IMR-90 (cell line): ENCODE data around the gene ZNF346. TPM values are rescaled to one million over a fixed set of nuclear protein-coding genes. Genes with fewer than 3 reads are reported as not detected.

Source experiments
- ATAC-seq: fragments of 200-7000 bp; cut with Tn5 transposase; 2 replicates; pipeline ENCODE4 v1.9.1; 2020; ENCODE audit warnings: low read depth, mild to moderate bottlenecking, moderate library complexity
- BruUV-seq: library from RNA; stranded (reverse); fragments of 400-500 nt; replicated peaks from 2 replicates; lab custom pipeline; 2021; lab: Mats Ljungman, UMichigan
- CTCF ChIA-PET: fragments of 300-600 bp; formaldehyde crosslinking; extraction: SDS; loops from one replicate; lab custom pipeline; 2021; ENCODE audit warnings: antibody characterized with exemption; lab: Yijun Ruan, JAX
- POLR2A ChIA-PET: fragments of 300-600 bp; sonication (Branson Sonifier 250); formaldehyde crosslinking; loops from one replicate; lab custom pipeline; 2022; ENCODE audit warnings: antibody characterized with exemption; ENCODE audit not compliant: unreplicated experiment; lab: Charles Lee
- DNase-seq: peaks from one replicate; pipeline ENCODE4 v3.0.0; 2013
- H2AFZ ChIP-seq: replicated peaks from 2 replicates; pipeline ENCODE3; 2013; ENCODE audit warnings: low read length, mild to moderate bottlenecking; ENCODE audit not compliant: poor library complexity
- H2AK5ac ChIP-seq: 2 replicates; pipeline ENCODE4 v1.6.1; 2013; ENCODE audit warnings: low read depth, low read length, inconsistent platforms
- H2AK9ac ChIP-seq: replicated peaks from 2 replicates; pipeline ENCODE3; 2013; ENCODE audit warnings: mild to moderate bottlenecking, low read depth, low read length, moderate library complexity; ENCODE audit not compliant: poor library complexity
- H2BK120ac ChIP-seq: 2 replicates; pipeline ENCODE4 v1.6.1; 2013; ENCODE audit warnings: low read depth, low read length, inconsistent platforms
- H2BK15ac ChIP-seq: 3 replicates; pipeline ENCODE4 v1.6.1; 2013; ENCODE audit warnings: low read depth, low read length, inconsistent platforms
- H2BK20ac ChIP-seq: 2 replicates; pipeline ENCODE4 v1.6.1; 2013; ENCODE audit warnings: low read depth, mild to moderate bottlenecking, inconsistent platforms, low read length, moderate library complexity
- H2BK5ac ChIP-seq: 2 replicates; pipeline ENCODE4 v1.6.1; 2013; ENCODE audit warnings: mild to moderate bottlenecking, low read depth, low read length, inconsistent platforms; ENCODE audit not compliant: poor library complexity, severe bottlenecking
- H3K14ac ChIP-seq: replicated peaks from 2 replicates; pipeline ENCODE4 v1.6.1; 2013; ENCODE audit warnings: low read depth, low read length, inconsistent platforms
- H3K18ac ChIP-seq: 2 replicates; pipeline ENCODE4 v1.6.1; 2013; ENCODE audit warnings: low read depth, low read length, control low read depth
- H3K23ac ChIP-seq: 2 replicates; pipeline ENCODE4 v1.6.1; 2013; ENCODE audit warnings: low read depth, low read length, inconsistent platforms
- H3K27ac ChIP-seq: 2 replicates; pipeline ENCODE4 v1.5.1; 2013; ENCODE audit warnings: mild to moderate bottlenecking, control low read depth, low read length; ENCODE audit not compliant: insufficient read depth
- H3K27me3 ChIP-seq: 2 replicates; pipeline ENCODE4 v1.6.1; 2013; ENCODE audit warnings: low read length; ENCODE audit not compliant: control insufficient read depth, insufficient read depth
- H3K36me3 ChIP-seq: 2 replicates; pipeline ENCODE4 v1.6.1; 2013; ENCODE audit warnings: low read length, mixed read lengths; ENCODE audit not compliant: control insufficient read depth, insufficient read depth
- H3K4ac ChIP-seq: 2 replicates; pipeline ENCODE4 v1.6.1; 2013; ENCODE audit warnings: low read depth, low read length, inconsistent platforms
- H3K4me1 ChIP-seq: 2 replicates; pipeline ENCODE4 v1.6.1; 2013; ENCODE audit warnings: low read length, mixed read lengths; ENCODE audit not compliant: control insufficient read depth, insufficient read depth
- H3K4me2 ChIP-seq: 2 replicates; pipeline ENCODE4 v1.6.1; 2013; ENCODE audit warnings: low read depth, mild to moderate bottlenecking, control low read depth, low read length, moderate library complexity
- H3K4me3 ChIP-seq: 2 replicates; pipeline ENCODE4 v1.5.1; 2013; ENCODE audit warnings: low read depth, mild to moderate bottlenecking, control low read depth, low read length, moderate library complexity; ENCODE audit not compliant: insufficient read depth
- H3K56ac ChIP-seq: 2 replicates; pipeline ENCODE4 v1.6.1; 2013; ENCODE audit warnings: low read length, inconsistent platforms; ENCODE audit not compliant: insufficient read depth; ENCODE audit errors: extremely low read depth
- H3K79me1 ChIP-seq, 2 experiments: 2 replicates each; pipeline ENCODE4 v1.6.1; 2013; ENCODE audit warnings: low read length in 2 of 2, inconsistent platforms in 1 of 2, low read depth in 1 of 2
- H3K9ac ChIP-seq: 2 replicates; pipeline ENCODE4 v1.6.1; 2013; ENCODE audit warnings: low read depth, low read length, control low read depth
- H3K9me1 ChIP-seq: 2 replicates; pipeline ENCODE4 v1.6.1; 2013; ENCODE audit warnings: low read length, inconsistent platforms; ENCODE audit not compliant: insufficient read depth
- H3K9me3 ChIP-seq: 2 replicates; pipeline ENCODE4 v1.6.1; 2013; ENCODE audit warnings: low read length; ENCODE audit not compliant: control insufficient read depth, insufficient read depth
- H4K20me1 ChIP-seq: 2 replicates; pipeline ENCODE4 v1.6.1; 2013; ENCODE audit warnings: low read length, inconsistent platforms; ENCODE audit not compliant: insufficient read depth
- H4K5ac ChIP-seq: 2 replicates; pipeline ENCODE4 v1.6.1; 2013; ENCODE audit warnings: mild to moderate bottlenecking, low read depth, low read length, control low read depth
- H4K8ac ChIP-seq, 2 experiments: 2 replicates each; pipeline ENCODE4 v1.6.1; 2013; ENCODE audit warnings: low read depth in 2 of 2, low read length in 2 of 2, control low read depth in 1 of 2, inconsistent platforms in 1 of 2
- H4K91ac ChIP-seq: 2 replicates; pipeline ENCODE4 v1.6.1; 2013; ENCODE audit warnings: low read depth, low read length, inconsistent platforms; ENCODE audit not compliant: insufficient read depth
- BHLHE40 ChIP-seq: fragments of 150-350 bp; IDR thresholded peaks from 2 replicates; pipeline ENCODE4 v1.6.1; 2016; ENCODE audit warnings: mild to moderate bottlenecking, low read depth, low read length
- CEBPB ChIP-seq: IDR thresholded peaks from 2 replicates; pipeline ENCODE4 v1.6.1; 2012; ENCODE audit warnings: low read depth, low read length, improper control_type of control experiment
- CHD1 ChIP-seq: IDR thresholded peaks from 2 replicates; pipeline ENCODE4 v1.6.1; 2012; ENCODE audit warnings: low read depth, low read length, improper control_type of control experiment
- ELK1 ChIP-seq: fragments of 150-350 bp; IDR thresholded peaks from 2 replicates; pipeline ENCODE4 v1.6.1; 2016; ENCODE audit warnings: low read depth, mild to moderate bottlenecking, low read length, moderate library complexity, borderline replicate concordance
- FOS ChIP-seq: fragments of 150-350 bp; IDR thresholded peaks from 2 replicates; pipeline ENCODE4 v1.6.1; 2016; ENCODE audit warnings: low read depth, low read length
- MAZ ChIP-seq: IDR thresholded peaks from 2 replicates; pipeline ENCODE4 v1.6.1; 2012; ENCODE audit warnings: low read depth, mild to moderate bottlenecking, low read length, improper control_type of control experiment, moderate library complexity, borderline replicate concordance
- MXI1 ChIP-seq: IDR thresholded peaks from 2 replicates; pipeline ENCODE4 v1.6.1; 2012; ENCODE audit warnings: low read depth, mild to moderate bottlenecking, low read length, moderate library complexity, borderline replicate concordance
- NFE2L2 ChIP-seq: fragments of 150-350 bp; IDR thresholded peaks from 2 replicates; pipeline ENCODE4 v1.6.1; 2016; ENCODE audit warnings: low read depth, mild to moderate bottlenecking, low read length
- RAD21 ChIP-seq: IDR thresholded peaks from 2 replicates; pipeline ENCODE4 v1.6.1; 2012; ENCODE audit warnings: low read length, improper control_type of control experiment
- RCOR1 ChIP-seq: IDR thresholded peaks from 2 replicates; pipeline ENCODE4 v1.6.1; 2012; ENCODE audit warnings: mild to moderate bottlenecking, low read length, improper control_type of control experiment; ENCODE audit not compliant: insufficient replicate concordance
- RFX5 ChIP-seq: IDR thresholded peaks from 2 replicates; pipeline ENCODE4 v1.8.0; 2012; ENCODE audit warnings: low read depth, mild to moderate bottlenecking, low read length, moderate library complexity
- SMC3 ChIP-seq: fragments of 150-350 bp; IDR thresholded peaks from 2 replicates; pipeline ENCODE4 v1.6.1; 2016; ENCODE audit warnings: low read depth, mild to moderate bottlenecking, antibody characterized with exemption, low read length, moderate library complexity
- USF2 ChIP-seq: fragments of 150-350 bp; IDR thresholded peaks from 2 replicates; pipeline ENCODE4 v1.6.1; 2017; ENCODE audit warnings: mild to moderate bottlenecking, antibody characterized with exemption, low read length, low read depth
- WGBS, 2 experiments: methylation state at CpG; one replicate each; pipeline versions ENCODE4 v1.1.5 to v1.1.7; 2013; ENCODE audit warnings: missing lambda C conversion rate in 2 of 2; ENCODE audit not compliant: insufficient read length in 1 of 2; ENCODE audit errors: extremely low coverage in 2 of 2; 5-methylcytosine and 5-hydroxymethylcytosine counted together
- dilution Hi-C: fragments of 300-500 bp; cut with HindIII; formaldehyde crosslinking; loops from one replicate; pipeline ENCODE4 v1.14.3; 2018; ENCODE audit warnings: low sequenced_read_pairs; ENCODE audit not compliant: unreplicated experiment
- in situ Hi-C: fragments of 300-500 bp; cut with MboI; formaldehyde crosslinking; loops from 3 replicates; pipeline ENCODE4 v1.14.3; 2019; ENCODE audit warnings: low sequenced_read_pairs, inconsistent platforms, mixed read lengths
- intact Hi-C: fragments of 100-400 bp; cut with micrococcal nuclease; formaldehyde crosslinking; loops from 2 replicates; pipeline ENCODE4 v1.10.0; 2022
- polyA plus RNA-seq, 3 experiments: library from polyadenylated mRNA; depleted of rRNA; stranded (reverse); fragments of >200 nt; gene quantifications; 2 replicates each; pipeline ENCODE4 v1.2.3, GENCODE V29; 2012; ENCODE audit warnings: low replicate concordance in 1 of 3
- total RNA-seq: library from RNA; depleted of rRNA; stranded (reverse); fragments of >200 nt; gene quantifications from 2 replicates; pipeline ENCODE4 v1.2.3, GENCODE V29; 2012

Gene ZNF346
- total and polyA plus RNA-seq, 2 of the 4 experiments (the other 2 are of a cell fraction): 15.1 to 17.0 TPM

DNA sequence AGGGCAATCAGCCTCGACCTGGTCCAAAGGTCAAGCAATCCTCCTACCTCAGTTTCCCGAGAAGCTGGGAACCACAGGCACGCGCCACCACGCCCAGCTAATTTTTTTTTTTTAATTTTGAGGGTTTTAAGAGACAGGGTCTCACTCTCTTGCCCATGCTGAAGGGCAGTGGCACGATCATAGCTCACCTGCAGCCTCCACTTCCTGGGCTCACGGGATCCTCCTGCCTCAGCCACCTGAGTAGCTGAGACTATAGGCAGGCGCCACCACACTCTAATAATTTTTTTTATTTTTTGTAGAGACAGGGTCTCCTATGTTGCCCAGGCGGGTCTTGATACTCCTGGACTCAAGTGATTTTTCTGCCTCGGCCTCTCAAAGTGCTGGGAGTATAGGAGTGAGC, 17.5 kb upstream of the ZNF346 start:
- WGBS, 2 experiments: no CpG with 5 or more reads among the region's 10 CpGs
- H3K27me3 ChIP-seq: no peaks in the 10 kb centered on the region
- no peak overlapping the region for H2BK5ac ChIP-seq
- H4K8ac ChIP-seq: no peak overlapping the region
- peaks cover 5% of the 10 kb centered on the region; the same call in 1 of the 2 replicates for H3K4me1 ChIP-seq
- no peak overlapping the region for H3K27ac ChIP-seq
- H3K4ac ChIP-seq: no peak overlapping the region
- BruUV-seq: no TSS peak
- H3K4me2 ChIP-seq: peak overlapping the region; percentile 68
- dilution Hi-C loops (no loop called here), intact Hi-C loops (no loop called here), in situ Hi-C loops (no loop called here)
- peaks cover 0 to 46% of the 10 kb centered on the region in 2 experiments; a peak in 3 of 4 replicates for H3K79me1 ChIP-seq
- ChIA-PET POLR2A (no interaction called here), CTCF (interaction anchor here (0.7 to 1.7 kb wide), 5 partner anchors 8 to 26 kb away, joined by 3 to 5 read pairs (median 4); partner anchors contain the start of gene ZNF346)
- no peak overlapping the region for H4K5ac ChIP-seq
- no peak overlapping the region for H2BK15ac ChIP-seq
- no peak overlapping the region for H3K56ac ChIP-seq
- H3K23ac ChIP-seq: 0 out of 2 replicates have a peak overlapping the region, but pooled peaks have one; percentile 95
- DNase-seq (no peak), ATAC-seq (no peak)
- peaks cover 51% of the 10 kb centered on the region for H4K20me1 ChIP-seq
- no peak overlapping the region for H4K91ac ChIP-seq
- H3K18ac ChIP-seq: no peak overlapping the region
- H2AK9ac ChIP-seq: no peak overlapping the region
- no peak overlapping the region for H2BK120ac ChIP-seq
- no peak overlapping the region for H3K14ac ChIP-seq
- H2AFZ ChIP-seq: no peak overlapping the region
- TF ChIP-seq CEBPB: no peak
- TF ChIP-seq RFX5: no peak
- no peak for TF ChIP-seq USF2
- TF ChIP-seq MXI1: no peak
- TF ChIP-seq BHLHE40: no peak
- TF ChIP-seq ELK1: no peak
- no peak for TF ChIP-seq RAD21
- TF ChIP-seq MAZ: no peak
- TF ChIP-seq RCOR1: no peak
- TF ChIP-seq NFE2L2: no peak
- TF ChIP-seq FOS: no peak
- TF ChIP-seq CHD1: no peak
- TF ChIP-seq SMC3: no peak
- no peaks in the 10 kb centered on the region for H3K36me3 ChIP-seq
- no peak overlapping the region for H2AK5ac ChIP-seq
- no peak overlapping the region for H3K9ac ChIP-seq
- no peak overlapping the region for H2BK20ac ChIP-seq
- H3K9me3 ChIP-seq: no peaks in the 10 kb centered on the region
- peaks cover 6% of the 10 kb centered on the region for H3K9me1 ChIP-seq
- no peak overlapping the region for H3K4me3 ChIP-seq
